Germinal center (tissue), 1 donor: ENCODE data around the gene PLAGL1.
"Not testable (repeated sequence)": the region's sequence is repeated elsewhere in the genome, so short reads cannot be mapped to it uniquely, and the experiment has no call there.

Source experiments
- DNase-seq: peaks from one replicate; pipeline ENCODE4 v3.0.0; 2012; ENCODE audit warnings: mixed read lengths, low spot score

The PLAGL1 gene

DNA sequence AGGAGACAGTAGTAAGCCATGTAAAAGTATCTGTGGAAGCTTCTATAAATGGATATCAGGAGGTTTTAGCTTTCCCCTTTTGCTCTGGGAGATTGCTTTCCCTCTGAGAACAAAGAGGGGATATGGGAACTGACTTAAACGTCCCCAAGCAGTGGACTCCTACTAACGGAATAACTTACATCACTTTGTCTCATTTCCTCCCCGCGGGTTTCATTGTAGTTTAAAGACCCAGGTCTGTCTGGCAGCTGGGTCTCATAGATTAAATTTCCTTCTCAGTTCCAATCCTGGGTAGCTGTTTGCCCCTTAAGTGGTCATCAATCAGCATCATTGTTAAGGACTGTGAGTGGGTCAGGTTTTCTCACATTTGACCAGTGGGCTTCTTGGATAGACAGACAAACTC lies 68.7 kb downstream of the PLAGL1 start:
- no peak for DNase-seq

DNA sequence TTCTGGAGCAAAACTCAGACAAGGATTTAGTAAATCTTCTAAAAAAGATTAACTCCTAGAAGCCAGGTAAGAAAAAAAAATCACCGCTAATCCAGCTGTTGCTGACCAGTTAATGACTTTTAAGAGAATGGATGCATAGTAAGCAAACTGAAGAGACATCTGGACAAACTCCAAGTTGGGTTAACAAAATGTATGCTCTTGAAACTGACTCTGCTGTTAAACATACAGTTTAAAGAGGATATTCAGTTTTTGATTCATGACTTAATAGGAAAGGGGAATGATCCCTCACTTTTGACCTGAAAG lies 70.4 kb downstream of the PLAGL1 start:
- no peak for DNase-seq

DNA sequence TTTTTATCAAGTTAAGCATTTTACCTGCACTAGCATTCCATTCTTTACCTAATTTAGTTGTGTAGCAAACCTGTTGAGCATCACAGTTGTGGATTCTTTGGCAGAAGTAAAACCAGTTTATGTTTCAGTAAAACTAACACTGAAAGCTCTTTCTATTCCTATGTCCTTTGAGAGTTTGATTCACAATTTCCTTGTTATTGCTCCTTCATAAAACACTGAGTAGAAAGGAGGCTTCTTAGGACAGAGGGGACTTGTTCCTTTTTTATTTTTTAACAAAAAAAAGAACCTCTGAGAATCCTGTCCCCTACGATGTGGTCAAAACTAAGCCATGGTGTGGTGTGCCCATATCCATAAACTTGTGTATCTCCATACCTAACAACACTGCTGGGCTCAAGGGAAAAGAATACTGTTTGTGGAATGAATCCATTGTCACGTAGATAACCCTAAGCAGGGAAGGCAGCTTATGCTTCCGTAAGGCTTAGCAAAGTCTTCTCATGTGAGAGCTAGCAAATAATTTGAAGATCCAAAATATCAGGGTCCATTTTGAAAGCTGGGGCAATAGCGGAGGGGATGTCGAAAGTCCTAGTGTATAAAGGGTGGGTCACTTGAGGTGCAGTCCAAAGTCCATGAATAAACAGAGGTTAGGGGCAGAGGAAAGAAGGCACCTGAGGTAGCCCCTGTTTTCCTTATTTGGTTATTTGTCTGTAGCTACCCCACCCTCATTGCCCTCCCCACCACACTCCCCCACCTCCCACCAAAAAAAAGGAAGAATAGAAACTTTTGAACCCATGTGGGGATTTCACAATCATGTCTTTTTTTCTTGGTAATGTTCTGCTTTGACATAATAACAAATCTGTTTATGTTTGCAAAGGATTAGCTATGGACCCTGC lies 71.0 kb downstream of the PLAGL1 start:
- no peak for DNase-seq

DNA sequence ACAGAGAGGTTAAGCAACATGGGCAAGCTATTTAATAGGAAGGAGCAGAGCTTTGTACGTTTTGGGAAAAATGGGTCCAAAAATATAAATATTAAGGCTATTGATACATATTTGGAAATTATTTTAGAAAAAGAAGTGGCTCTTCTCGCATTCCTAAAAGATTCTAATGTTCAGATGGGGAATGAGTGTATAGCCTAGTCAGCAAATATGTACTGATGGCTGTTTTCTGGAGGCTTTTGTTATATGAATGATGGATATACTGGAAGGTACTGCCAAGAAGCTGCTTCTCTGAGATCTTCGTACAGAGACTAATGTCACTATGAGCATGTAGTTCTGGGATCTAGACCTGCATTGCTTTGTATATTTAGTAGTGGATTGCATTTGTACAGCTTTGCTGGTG lies 71.7 kb downstream of the PLAGL1 start:
- no peak for DNase-seq

DNA sequence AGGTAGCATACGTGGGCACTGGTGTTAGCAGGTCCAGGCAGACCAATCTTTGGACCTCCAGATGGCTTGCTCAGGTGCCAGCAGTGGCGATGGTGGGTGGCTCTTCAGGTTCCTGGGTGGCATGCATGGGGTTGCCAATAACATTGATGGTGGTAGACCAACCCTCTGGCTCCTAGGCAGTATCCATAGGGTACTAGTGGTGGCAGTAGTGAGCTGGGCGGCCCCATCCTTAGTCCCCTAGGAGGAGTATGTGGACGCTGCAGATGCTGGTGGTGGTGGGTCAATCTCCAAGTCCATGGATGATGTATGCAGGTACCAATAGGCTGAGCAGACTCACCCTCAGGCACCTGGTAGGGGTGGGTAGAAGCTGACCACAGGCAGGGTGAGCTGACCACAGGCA lies 73.2 kb downstream of the PLAGL1 start:
- DNase-seq, result no peak

DNA sequence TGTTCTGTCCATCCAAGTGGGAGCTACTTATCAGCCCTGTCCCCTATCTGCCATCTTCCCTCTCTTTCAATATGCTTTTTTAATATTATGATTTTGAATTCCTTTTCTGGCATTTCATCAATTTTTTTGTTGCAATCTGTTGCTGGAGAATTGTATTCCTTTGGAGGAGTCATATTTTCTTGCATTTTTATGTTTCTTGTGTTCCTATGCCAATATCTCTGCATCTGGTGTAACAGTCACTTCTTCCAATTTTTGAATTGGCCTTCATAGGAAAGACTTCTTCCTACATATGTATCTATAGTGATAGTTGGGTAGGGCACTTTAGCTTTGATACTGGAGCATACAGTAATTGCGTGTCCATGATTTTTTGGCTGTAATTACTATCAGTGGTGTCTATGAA lies 73.7 kb downstream of the PLAGL1 start:
- DNase-seq, result no peak

DNA sequence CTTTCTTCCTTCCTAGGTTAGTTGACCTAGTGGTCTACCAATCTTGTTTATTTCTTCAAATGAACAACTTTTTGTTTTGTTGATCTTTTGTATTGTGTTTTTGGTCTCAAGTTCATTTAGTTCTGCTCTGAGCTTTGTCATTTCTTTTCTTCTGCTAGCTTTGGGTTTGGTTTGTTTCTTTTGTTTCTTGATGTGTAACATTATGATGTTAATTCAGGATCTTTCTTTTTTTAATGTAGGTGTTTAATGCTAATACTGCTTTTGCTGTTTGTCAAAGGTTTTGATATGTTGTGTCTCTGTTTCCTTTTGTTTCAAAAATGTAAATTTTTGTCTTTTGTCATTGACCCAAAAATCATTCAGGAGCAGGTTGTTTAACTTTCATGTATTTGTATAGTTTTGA lies 78.1 kb downstream of the PLAGL1 start:
- no peak for DNase-seq

DNA sequence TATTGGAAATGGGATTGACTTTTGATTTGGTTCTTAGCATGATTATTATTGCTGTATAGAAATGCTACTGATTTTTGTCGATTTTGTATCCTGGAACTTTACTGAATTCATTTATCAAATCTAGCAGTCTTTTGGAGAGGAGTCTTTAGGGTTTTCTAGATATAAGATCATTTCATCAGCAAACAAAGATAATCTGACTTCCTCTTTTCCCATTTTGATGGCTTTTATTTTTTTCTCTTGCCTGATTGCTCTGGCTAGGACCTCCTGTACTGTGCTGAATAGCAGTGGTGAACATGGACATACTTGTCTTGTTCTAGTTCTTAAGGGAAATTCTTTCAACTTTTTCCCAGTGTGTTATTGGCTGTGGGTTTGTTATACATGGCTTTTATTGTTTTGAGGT lies 79.2 kb downstream of the PLAGL1 start:
- DNase-seq, result no peak

DNA sequence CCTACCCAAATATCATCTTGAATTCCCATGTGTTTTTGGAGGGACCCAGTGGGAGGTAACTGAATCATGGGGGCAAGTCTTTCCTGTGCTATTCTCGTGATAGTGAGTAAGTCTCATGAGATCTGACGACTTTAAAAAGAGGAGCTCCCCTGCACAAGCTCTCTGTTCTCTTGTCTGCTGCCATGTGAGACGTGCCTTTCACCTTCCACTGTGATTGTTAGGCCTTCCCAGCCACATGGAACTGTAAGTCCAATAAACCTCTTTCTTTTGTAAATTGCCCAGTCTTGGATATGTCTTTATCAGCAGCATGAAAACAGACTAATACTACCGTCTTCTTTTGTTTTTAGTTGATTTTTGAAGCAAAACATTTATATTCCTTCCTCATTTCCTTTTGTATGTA lies 91.0 kb downstream of the PLAGL1 start:
- DNase-seq, result not testable (repeated sequence)

DNA sequence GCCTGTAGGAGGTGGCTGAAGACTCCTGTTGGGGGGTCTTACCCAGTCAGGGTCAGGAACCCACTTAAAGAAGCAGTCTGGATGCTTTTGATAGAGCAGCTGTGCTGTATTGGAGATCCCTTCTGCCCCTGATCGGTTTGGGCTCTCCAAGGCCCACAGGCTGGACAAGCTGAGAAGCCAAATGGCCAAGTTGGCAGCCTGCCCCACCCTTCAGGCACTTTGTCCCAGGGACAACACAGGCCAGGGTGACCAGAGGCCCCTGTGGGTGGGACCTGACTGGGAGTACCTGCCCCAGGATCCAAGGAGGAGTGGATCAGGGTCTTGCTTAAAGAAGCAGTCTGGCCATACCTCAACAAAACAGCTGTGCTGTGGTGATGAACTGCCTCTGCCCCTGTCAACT lies 95.4 kb downstream of the PLAGL1 start:
- DNase-seq, result no peak

DNA sequence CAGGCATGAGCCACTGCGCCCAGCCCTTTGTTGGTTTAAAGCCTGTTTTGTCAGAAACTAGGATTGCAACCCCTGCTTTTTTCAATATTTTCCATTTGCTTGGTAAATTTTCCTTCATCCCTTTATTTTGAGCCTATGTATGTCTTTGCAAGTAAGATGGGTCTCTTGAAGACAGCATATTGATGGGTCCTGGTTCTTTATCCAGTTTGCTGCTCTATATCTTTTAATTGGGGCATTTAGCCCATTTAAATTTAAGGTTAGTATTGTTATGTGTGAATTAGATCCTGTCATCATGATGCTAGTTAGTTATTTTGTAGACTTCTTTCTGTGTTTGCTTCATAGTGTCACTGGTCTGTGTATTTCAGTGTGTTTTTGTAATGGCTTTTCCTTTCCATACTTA lies 97.0 kb downstream of the PLAGL1 start:
- DNase-seq, result no peak

DNA sequence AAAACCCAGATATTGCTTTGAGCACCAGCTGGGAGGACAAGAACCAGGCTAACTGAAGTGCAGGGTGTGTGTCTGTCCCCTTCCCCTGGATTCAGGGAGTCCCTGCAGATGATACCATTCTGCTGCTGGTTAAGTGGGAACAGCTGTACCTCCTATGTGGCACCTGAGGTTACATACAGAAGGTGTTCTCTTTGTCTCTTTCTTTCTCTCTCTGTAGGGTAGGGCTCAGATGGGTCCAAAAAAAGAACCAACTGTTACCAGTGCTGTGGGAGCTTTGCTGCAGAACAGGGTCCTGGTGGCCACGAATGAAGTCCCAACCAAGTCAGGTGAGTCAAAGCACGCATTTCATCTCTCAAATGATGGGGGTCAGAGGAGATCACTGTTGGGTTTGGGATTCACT lies 105.2 kb downstream of the PLAGL1 start:
- no peak for DNase-seq

DNA sequence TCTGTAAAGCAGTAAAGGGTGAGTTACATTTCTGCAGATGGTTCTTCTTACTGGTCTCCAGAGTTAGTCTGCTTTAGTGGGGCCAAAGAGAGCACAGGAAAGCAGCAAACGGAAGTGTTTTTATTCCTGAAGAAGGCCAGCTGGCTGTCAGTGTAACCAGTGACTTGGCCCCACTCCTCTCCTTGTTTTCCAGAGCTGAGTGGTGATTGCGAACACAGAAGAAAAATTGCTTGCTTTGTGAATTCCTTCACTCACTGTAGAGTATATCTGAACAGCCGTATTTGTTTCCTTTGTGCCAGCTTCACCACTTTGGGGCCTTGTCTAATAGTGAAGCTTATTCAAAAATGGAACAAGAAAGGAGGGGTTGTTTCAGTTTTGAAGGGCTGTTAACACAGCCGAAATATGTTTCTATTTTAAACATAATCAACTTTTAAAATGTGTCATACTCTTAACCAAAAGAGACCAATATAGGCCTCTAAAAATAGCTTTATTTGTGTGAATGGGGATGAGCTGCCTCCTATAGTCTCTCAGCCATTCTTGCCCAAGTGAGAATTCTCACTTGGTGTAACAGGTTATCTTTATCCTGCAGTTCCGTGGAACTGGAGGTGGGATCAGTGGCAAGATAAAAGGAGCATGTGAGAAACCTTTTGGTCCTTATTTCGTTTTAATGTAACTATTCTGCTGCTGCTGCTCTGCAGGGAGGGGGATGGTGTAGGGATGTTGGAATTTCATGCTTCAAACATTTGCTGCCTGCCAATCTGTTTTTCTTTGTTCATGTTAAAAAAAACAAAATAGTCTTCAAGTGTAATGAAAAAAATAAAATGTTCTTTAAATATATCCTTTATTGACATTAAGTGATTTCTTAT lies 105.9 kb downstream of the PLAGL1 start:
- DNase-seq, result no peak

DNA sequence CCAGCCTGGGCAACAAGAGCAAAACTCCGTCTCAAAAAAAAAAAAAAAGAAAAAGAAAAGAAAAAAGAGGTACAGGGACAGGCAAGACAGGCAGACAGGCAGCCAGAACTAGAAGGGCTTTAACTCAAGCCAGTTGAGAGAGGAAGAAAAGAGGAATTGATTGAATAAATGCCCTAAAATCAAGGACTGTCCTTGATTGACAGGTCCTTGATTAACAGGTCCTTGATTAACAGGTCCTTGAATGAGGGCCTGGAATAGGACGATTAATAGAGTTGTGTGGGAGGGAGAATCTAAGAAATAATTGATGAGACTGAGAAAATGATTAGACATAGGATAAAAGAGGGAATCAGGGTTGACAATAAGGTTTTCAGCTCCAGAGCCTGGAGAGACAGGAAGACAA lies 107.7 kb downstream of the PLAGL1 start:
- no peak for DNase-seq

DNA sequence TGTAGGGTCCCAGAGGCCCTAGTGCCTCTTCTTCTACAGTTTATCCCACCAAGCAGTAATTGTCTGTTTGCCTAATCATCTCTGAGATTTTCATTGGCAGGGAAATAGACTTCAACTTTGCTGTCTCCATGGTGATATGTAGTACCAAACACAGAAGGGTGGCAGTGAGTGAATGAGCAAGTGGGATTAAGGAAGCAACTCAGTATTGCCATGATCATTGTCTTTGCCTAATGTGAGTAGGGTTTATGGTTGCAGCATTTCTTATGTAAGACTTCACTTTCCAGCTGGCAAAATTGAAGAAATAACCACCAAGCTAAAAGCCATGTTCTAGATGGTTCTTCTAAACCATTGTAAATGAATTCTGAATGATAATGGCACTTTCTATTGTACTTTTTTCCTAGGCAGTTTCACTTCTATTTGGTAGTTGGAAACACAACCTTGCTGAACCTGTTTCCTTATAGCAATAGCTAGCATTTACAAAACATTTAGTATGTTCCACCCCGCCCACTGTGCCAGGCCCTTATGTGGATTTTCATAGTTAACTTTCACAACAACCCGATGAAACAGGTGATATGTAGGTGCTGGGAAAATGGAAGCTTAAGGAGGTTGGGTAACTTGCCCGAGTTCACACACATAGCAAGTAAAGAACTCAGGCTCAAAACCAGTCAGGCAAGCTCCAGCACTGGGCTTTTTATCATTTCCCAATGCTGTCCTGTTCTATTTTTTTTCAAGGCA lies 111.8 kb downstream of the PLAGL1 start:
- DNase-seq, result no peak

DNA sequence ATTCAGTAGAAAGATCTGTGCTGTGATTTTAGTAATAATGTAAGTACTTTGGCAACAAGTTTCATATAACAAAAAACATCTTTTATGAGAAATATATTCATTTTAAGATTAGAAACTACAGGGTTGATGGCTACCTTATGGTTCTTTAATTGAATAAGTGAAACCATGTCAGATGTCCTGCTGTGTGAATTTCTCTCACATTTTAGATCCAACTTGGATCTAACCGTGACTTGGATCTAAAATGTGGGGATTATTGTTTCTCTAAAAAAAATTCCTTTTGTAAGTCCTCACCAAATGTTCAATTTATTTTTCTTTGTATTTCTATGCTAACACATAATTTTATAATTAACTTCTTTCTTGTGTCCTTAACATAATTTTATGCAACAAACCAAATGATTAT lies 113.4 kb downstream of the PLAGL1 start:
- DNase-seq, result no peak
